Upper lobe of left lung (tissue), 4 donors: ENCODE measurements around the gene MAP2.

Experiments
- CTCF ChIP-seq, 6 experiments: fragments of 450-650 bp in 4 of 6; fragments of 200-600 bp in 2 of 6; sonication (generic) in 2 of 6; IDR thresholded peaks; one replicate each; pipeline ENCODE4 v1.5.1; 2016 to 2019; ENCODE audit warnings: antibody characterized with exemption in 6 of 6
- POLR2A ChIP-seq, 4 donors: fragments of 450-650 bp; IDR thresholded peaks; one replicate each; pipeline ENCODE4 v1.5.1; 2016 to 2017; ENCODE audit warnings: antibody characterized with exemption in 4 of 4, mild to moderate bottlenecking in 2 of 4
- POLR2AphosphoS5 ChIP-seq, 2 donors: sonication (generic); formaldehyde crosslinking; IDR thresholded peaks; one replicate each; pipeline ENCODE4 v1.5.1; 2017; ENCODE audit warnings: antibody characterized with exemption in 2 of 2

GRCh38 chr2:209719034-209719433, 295.2 kb downstream of the MAP2 start:
- TF ChIP-seq CTCF (IDR thresholded peaks at IDR 0.05) (no peak), POLR2AphosphoS5 (IDR thresholded peaks at IDR 0.05) (no peak), POLR2A (IDR thresholded peaks at IDR 0.05) (no peak)
